Stomach smooth muscle (tissue), 2 donors: ENCODE measurements around the gene TTC13.

ENCODE experiments used
- H3K27ac ChIP-seq: one replicate; pipeline ENCODE4 v1.7.0; 2013; ENCODE audit warnings: mild to moderate bottlenecking, low read length, inconsistent platforms
- H3K27me3 ChIP-seq, 2 donors: one replicate each; pipeline ENCODE4 v1.7.0; 2013; ENCODE audit warnings: low read length in 2 of 2; ENCODE audit not compliant: insufficient read depth in 2 of 2, control insufficient read depth in 1 of 2
- H3K36me3 ChIP-seq, 2 donors: one replicate each; pipeline ENCODE4 v1.7.0; 2013; ENCODE audit warnings: low read length in 2 of 2; ENCODE audit not compliant: control insufficient read depth in 2 of 2, insufficient read depth in 2 of 2
- H3K4me1 ChIP-seq: one replicate; pipeline ENCODE4 v1.7.0; 2013; ENCODE audit warnings: low read length; ENCODE audit not compliant: control insufficient read depth, insufficient read depth
- H3K4me3 ChIP-seq, 2 donors: one replicate each; pipeline ENCODE4 v1.7.0; 2013; ENCODE audit warnings: low read length in 2 of 2
- H3K9ac ChIP-seq, 2 donors: one replicate each; pipeline ENCODE4 v1.7.0; 2013; ENCODE audit warnings: low read length in 2 of 2, mild to moderate bottlenecking in 1 of 2
- H3K9me3 ChIP-seq, 2 donors: one replicate each; pipeline ENCODE4 v1.7.0; 2013; ENCODE audit warnings: low read length in 2 of 2; ENCODE audit not compliant: control insufficient read depth in 2 of 2
- donor health status: healthy.
- donor health status: Pancreatic carcinoma.

The TTC13 gene

GRCh38 chr1:230863449-230863848 lies 115.2 kb downstream of the TTC13 start:
- peak overlapping the region; percentile 73 for H3K27ac ChIP-seq
- no peak overlapping the region for H3K9ac ChIP-seq
- no peaks in the 10 kb centered on the region for H3K27me3 ChIP-seq
- H3K4me1 ChIP-seq, result peaks cover 68% of the 10 kb centered on the region
- H3K36me3 ChIP-seq, result no peaks in the 10 kb centered on the region
- peak overlapping the region in 1 of 2 donors; percentile 15 for H3K4me3 ChIP-seq
- no peaks in the 10 kb centered on the region for H3K9me3 ChIP-seq

GRCh38 chr1:230861970-230862595 lies 116.6 kb downstream of the TTC13 start:
- no peaks in the 10 kb centered on the region for H3K27me3 ChIP-seq
- no peak overlapping the region for H3K9ac ChIP-seq
- H3K9me3 ChIP-seq, result no peaks in the 10 kb centered on the region
- no peak overlapping the region for H3K4me3 ChIP-seq
- peaks cover 81% of the 10 kb centered on the region for H3K4me1 ChIP-seq
- H3K27ac ChIP-seq, result peak overlapping the region; percentile 32
- H3K36me3 ChIP-seq, result no peaks in the 10 kb centered on the region

DNA sequence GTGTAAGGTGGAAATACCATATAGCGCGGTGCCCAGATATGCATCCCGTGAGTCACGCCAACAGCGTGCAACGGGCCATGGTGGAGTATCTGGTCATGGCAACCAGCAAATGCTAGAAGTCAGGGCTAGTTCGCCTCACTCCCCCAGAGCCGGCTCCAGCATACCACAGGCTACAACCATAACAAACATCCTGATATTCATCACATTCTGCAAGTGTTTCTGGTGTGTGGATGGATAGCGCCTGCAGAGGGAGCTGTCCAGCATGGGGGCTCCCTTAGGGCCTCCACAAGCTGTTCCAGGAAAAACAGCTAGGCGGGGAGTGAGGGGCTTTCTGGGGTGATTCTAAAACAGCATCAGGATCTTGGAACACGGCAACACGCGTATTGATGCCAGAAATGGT lies 117.2 kb downstream of the TTC13 start:
- H3K9me3 ChIP-seq, result no peaks in the 10 kb centered on the region
- peak overlapping the region; percentile 32 for H3K27ac ChIP-seq
- peak overlapping the region in 1 of 2 donors; percentile 3 for H3K4me3 ChIP-seq
- H3K4me1 ChIP-seq, result peaks cover 82% of the 10 kb centered on the region
- H3K36me3 ChIP-seq, result no peaks in the 10 kb centered on the region
- no peaks in the 10 kb centered on the region for H3K27me3 ChIP-seq
- H3K9ac ChIP-seq, result peak overlapping the region in 1 of 2 donors; percentile 13

DNA sequence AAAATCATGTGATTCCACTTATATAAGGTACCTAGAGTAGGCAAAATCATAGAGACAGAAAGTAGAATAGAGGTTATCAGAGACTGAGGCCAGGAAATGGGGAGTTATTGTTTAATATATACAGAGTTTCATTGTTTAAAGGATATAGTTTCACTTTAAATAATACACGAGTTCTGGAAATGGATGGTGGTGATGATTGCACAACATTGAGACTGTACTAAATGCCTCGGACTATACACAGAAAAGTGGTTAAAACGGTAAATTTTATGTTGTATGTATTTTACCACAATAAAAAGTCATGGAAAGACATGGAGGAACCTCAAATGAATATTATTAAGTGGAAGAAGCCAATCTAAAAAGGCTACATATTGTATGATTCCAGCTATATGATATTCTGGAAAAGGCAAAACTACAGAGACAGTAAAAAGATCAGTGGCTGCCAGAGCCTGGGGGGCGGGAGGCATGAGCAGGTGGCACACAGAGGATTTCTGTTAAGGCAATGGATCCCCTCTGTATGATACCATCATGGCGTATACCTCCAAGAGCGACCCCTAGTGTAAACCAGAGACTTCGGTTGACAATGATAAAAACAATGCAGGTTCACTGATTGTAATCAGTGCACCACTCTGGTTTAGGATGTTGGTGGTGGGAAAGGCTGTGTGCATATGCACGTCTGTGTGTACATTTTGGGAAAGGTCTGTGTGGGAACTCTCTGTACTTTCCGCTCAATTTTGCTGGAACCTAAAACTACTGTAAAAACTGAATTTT lies 117.9 kb downstream of the TTC13 start:
- Histone ChIP-seq H3K36me3 (no peaks in the 10 kb centered on the region), H3K27ac (no peak overlapping the region), H3K9ac (no peak overlapping the region), H3K4me1 (peaks cover 82% of the 10 kb centered on the region), H3K9me3 (no peaks in the 10 kb centered on the region), H3K4me3 (no peak overlapping the region), H3K27me3 (no peaks in the 10 kb centered on the region)

DNA sequence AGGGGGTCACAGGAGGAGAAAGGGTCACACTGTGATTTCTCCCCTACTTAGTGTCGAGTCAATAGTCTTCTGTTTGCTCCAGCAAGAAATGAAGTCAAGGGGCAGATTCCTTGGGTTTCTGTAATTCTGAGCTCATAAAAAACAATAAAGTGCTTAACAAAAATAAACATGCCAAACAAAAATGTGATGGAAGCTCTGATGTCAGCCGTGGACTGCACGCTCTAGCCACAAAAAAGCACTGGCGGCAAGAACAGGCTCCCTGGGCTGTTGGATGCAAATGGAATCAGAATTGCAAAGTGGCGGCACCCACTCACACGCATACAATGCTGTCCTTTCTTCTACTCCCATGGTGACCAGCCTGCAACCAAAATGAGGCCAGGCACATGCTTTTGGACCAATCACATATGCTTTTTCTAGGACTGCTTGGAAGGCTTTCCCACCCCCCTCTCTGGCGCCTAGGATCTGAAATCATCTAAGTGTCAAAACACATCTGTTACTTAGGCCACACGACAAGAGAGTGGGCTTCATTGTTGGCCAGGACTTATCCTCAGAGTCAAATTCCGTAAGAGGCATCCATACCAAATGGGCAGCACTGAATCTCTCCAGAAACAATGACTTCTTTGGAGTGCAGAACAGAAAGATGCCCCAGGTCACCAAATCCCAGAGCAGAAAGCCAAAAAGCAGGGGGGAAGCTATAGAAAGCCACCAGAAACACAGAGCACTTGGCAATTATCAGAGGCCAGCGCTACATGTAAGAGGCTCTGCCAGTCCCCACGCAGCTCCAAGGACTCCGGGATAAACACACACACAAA lies 119.5 kb downstream of the TTC13 start:
- Histone ChIP-seq H3K9ac (no peak overlapping the region), H3K27ac (peak overlapping the region; percentile 58), H3K4me3 (peak overlapping the region in 1 of 2 donors; percentile 35), H3K27me3 (no peaks in the 10 kb centered on the region), H3K4me1 (peaks cover 76% of the 10 kb centered on the region), H3K36me3 (peaks cover 5 to 9% of the 10 kb centered on the region in 2 donors), H3K9me3 (no peaks in the 10 kb centered on the region)

DNA sequence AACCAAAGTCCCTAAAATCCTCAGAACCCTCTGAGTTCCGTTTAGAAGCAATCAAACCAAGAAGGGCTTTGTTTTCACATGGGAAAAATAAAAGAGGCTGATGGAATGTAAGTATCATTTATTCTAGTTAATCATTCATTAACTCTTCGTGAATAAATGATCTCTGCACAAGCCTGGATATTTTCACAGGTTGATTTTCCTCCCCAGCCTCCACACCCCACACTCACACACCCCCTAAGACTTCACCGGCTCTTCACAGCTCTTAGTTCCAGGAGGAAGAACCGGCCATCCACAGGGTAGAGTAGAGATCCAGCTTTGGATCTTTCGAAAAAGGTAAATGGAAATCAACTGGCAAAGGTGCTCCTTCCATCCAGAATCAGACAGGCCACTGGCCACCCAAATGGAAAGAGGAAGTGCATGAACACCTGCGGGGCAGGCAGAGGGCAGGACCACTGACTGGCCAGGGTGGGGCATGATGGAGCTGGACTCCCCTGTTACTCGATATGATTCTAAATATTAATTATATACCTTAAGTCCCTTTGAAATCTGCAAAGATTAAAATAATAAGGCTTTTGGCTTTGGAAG lies 120.3 kb downstream of the TTC13 start:
- no peaks in the 10 kb centered on the region for H3K27me3 ChIP-seq
- peak overlapping the region in 1 of 2 donors; percentile 10 for H3K4me3 ChIP-seq
- H3K36me3 ChIP-seq, result peaks cover 5 to 10% of the 10 kb centered on the region in 2 donors
- peaks cover 68% of the 10 kb centered on the region for H3K4me1 ChIP-seq
- no peaks in the 10 kb centered on the region for H3K9me3 ChIP-seq
- H3K9ac ChIP-seq, result no peak overlapping the region
- H3K27ac ChIP-seq, result peak overlapping the region; percentile 58

DNA sequence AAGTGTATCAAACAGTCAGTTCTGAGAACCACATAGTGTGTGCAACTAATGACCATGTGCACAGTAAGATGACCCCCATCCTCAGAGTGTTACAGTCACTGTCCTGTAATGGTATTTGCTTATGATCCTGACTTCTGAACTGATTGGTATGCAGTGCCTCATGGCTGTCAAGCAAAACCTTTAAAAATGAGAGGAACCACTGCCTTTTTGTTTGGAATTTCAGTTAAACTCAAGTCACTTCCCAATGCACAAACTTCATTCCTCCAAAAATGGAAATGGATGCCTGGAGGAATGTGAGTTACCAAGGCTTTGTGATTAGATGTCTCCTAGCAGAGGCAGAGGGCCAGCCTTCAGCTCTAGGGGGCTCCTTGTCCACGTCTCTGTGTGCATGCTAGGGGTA lies 120.8 kb downstream of the TTC13 start:
- peaks cover 9 to 15% of the 10 kb centered on the region in 2 donors for H3K36me3 ChIP-seq
- H3K4me3 ChIP-seq, result peak overlapping the region in 1 of 2 donors; percentile 10
- H3K4me1 ChIP-seq, result peaks cover 64% of the 10 kb centered on the region
- H3K27me3 ChIP-seq, result no peaks in the 10 kb centered on the region
- H3K9me3 ChIP-seq, result peaks cover 0 to 3% of the 10 kb centered on the region in 2 donors
- H3K9ac ChIP-seq, result no peak overlapping the region
- peak overlapping the region; percentile 67 for H3K27ac ChIP-seq

DNA sequence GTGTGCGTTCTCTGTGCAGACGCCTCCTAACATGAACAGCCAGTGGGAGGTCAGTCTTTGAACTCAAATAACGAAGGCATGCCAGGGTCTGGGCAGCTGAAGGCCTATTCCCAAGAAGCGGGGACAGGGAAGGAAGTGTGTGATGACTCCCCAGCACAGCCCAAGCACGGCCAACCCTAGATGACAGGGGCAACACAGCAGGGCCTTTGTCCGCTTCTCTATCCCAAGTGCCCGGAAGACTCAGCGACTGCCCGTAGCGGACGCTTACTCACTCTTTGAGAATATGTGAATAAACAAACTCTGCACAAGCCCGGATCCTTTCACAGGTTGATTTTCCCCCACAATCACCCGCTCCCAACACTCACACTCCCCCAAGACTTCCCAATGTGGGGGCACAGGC lies 121.6 kb downstream of the TTC13 start:
- H3K27me3 ChIP-seq, result no peaks in the 10 kb centered on the region
- peak overlapping the region; percentile 67 for H3K27ac ChIP-seq
- peaks cover 0 to 3% of the 10 kb centered on the region in 2 donors for H3K9me3 ChIP-seq
- H3K36me3 ChIP-seq, result peaks cover 11 to 17% of the 10 kb centered on the region in 2 donors
- H3K4me1 ChIP-seq, result peaks cover 64% of the 10 kb centered on the region
- H3K9ac ChIP-seq, result peak overlapping the region in 1 of 2 donors; percentile 51
- H3K4me3 ChIP-seq, result peak overlapping the region in 1 of 2 donors; percentile 60
